A549 (cell line): Measurements from ENCODE around the gene HS6ST2. TPM values are rescaled to one million over a fixed set of nuclear protein-coding genes. Genes with fewer than 3 reads are reported as not detected.
A peak's percentile ranks its signal among the peaks of the same experiment; 100 is the strongest.

Experiments
- ATAC-seq, 2 experiments: fragments of 200-7000 bp in 1 of 2; fragments of >200 bp in 1 of 2; cut with Nextera tagmentation in 1 of 2; cut with Tn5 transposase in 1 of 2; 3 replicates each; pipeline versions ENCODE4 v1.8.0 to v1.9.1; 2018 to 2020; ENCODE audit warnings: mild to moderate bottlenecking in 1 of 2, moderate library complexity in 1 of 2
- CTCF ChIA-PET: fragments of 300-600 bp; sonication (Branson Sonifier 250); formaldehyde crosslinking; extraction: SDS; loops from one replicate; lab custom pipeline; 2021; ENCODE audit warnings: antibody characterized with exemption, inconsistent platforms; lab: Yijun Ruan, JAX
- POLR2A ChIA-PET: fragments of 350-600 bp; formaldehyde crosslinking; extraction: SDS; loops from one replicate; lab custom pipeline; 2021; ENCODE audit warnings: antibody characterized with exemption, inconsistent platforms; lab: Yijun Ruan, JAX
- DNase-seq, 2 experiments: peaks; one replicate each; pipeline versions ENCODE4 v3.0.0 to v3.0.0-alpha.2; 2011 to 2016; ENCODE audit warnings: low read depth in 1 of 2, low spot score in 1 of 2
- FAIRE-seq: peaks from 2 replicates; lab custom pipeline; 2011; peaks lifted over from hg19 to GRCh38; lab: Jason Lieb, UNC
- H3K27ac ChIP-seq, 2 experiments: fragments of >200 bp; sonication (Bioruptor Twin); formaldehyde crosslinking; 3 replicates each; pipeline ENCODE4 v1.5.1; 2016 to 2017
- H3K4me1 ChIP-seq: fragments of >200 bp; sonication (Bioruptor Twin); formaldehyde crosslinking; 3 replicates; pipeline ENCODE4 v1.6.1; 2016
- H3K4me2 ChIP-seq: fragments of >200 bp; sonication (Bioruptor Twin); formaldehyde crosslinking; 3 replicates; pipeline ENCODE4 v1.6.1; 2016
- H3K4me3 ChIP-seq: fragments of >200 bp; sonication (Bioruptor Twin); formaldehyde crosslinking; 3 replicates; pipeline ENCODE4 v1.5.1; 2016
- H3K9me3 ChIP-seq: fragments of >200 bp; sonication (Bioruptor Twin); formaldehyde crosslinking; 3 replicates; pipeline ENCODE4 v1.6.1; 2016
- ATOH8 ChIP-seq: fragments of 250-450 bp; sonication (Bioruptor Pico); IDR thresholded peaks from 2 replicates; pipeline ENCODE4 v1.5.0; 2020; ENCODE audit warnings: low read depth, mild to moderate bottlenecking, moderate library complexity
- BCL3 ChIP-seq: fragments of >200 bp; sonication (Bioruptor Twin); formaldehyde crosslinking; IDR thresholded peaks from 3 replicates; pipeline ENCODE4 v1.6.1; 2016
- BHLHE40 ChIP-seq: IDR thresholded peaks from 2 replicates; pipeline ENCODE4 v1.6.1; 2012; ENCODE audit warnings: low read depth, low read length, inconsistent platforms
- CEBPB ChIP-seq, 2 experiments: fragments of >200 bp in 1 of 2; sonication (Bioruptor Twin) in 1 of 2; formaldehyde crosslinking in 1 of 2; IDR thresholded peaks; 2 replicates each; pipeline ENCODE4 v1.6.1; 2012 to 2016
- CHD2 ChIP-seq: fragments of 150-350 bp; IDR thresholded peaks from 2 replicates; pipeline ENCODE4 v1.6.1; 2014; ENCODE audit warnings: low read length; ENCODE audit not compliant: partially characterized antibody
- CTCF ChIP-seq: fragments of >200 bp; sonication (Bioruptor Twin); formaldehyde crosslinking; IDR thresholded peaks from 3 replicates; pipeline ENCODE4 v1.5.1; 2016
- E2F6 ChIP-seq: IDR thresholded peaks from 2 replicates; pipeline ENCODE4 v1.6.1; 2012; ENCODE audit warnings: low read depth, borderline replicate concordance
- HEYL ChIP-seq: fragments of 250-450 bp; sonication (Bioruptor Pico); IDR thresholded peaks from 2 replicates; pipeline ENCODE4 v1.8.0; 2021; ENCODE audit warnings: mild to moderate bottlenecking, moderate library complexity
- HOXA7 ChIP-seq: fragments of 250-450 bp; sonication (Bioruptor Pico); IDR thresholded peaks from 2 replicates; pipeline ENCODE4 v1.5.0; 2020; ENCODE audit warnings: mild to moderate bottlenecking, moderate library complexity
- JUNB ChIP-seq: fragments of >200 bp; sonication (Bioruptor Twin); formaldehyde crosslinking; IDR thresholded peaks from 2 replicates; pipeline ENCODE4 v1.6.1; 2016
- KDM5A ChIP-seq: fragments of 200-600 bp; sonication (generic); IDR thresholded peaks from 2 replicates; pipeline ENCODE4 v1.6.1; 2016; ENCODE audit warnings: antibody characterized with exemption, mild to moderate bottlenecking
- NFE2L2 ChIP-seq: fragments of 150-350 bp; conservative IDR thresholded peaks from 2 replicates; pipeline ENCODE4 v1.6.1; 2014; ENCODE audit warnings: low read length
- NR3C1 ChIP-seq: fragments of >200 bp; sonication (Bioruptor Twin); formaldehyde crosslinking; IDR thresholded peaks from 3 replicates; pipeline ENCODE4 v1.6.1; 2017
- RAD21 ChIP-seq, 2 experiments: fragments of >200 bp in 1 of 2; sonication (Bioruptor Twin) in 1 of 2; formaldehyde crosslinking in 1 of 2; IDR thresholded peaks in 1 of 2; conservative IDR thresholded peaks in 1 of 2; 2 replicates in 1 of 2; 3 replicates in 1 of 2; pipeline ENCODE4 v1.6.1; 2012 to 2018; ENCODE audit warnings: inconsistent platforms in 1 of 2
- RARB ChIP-seq: fragments of 250-450 bp; sonication (Bioruptor Pico); IDR thresholded peaks from 2 replicates; pipeline ENCODE4 v1.8.0; 2021; ENCODE audit warnings: mild to moderate bottlenecking, moderate library complexity
- REST ChIP-seq: fragments of 200-600 bp; sonication (generic); IDR thresholded peaks from 2 replicates; pipeline ENCODE4 v1.6.1; 2016; ENCODE audit warnings: antibody characterized with exemption, mild to moderate bottlenecking, moderate library complexity
- SREBF2 ChIP-seq: fragments of 450-650 bp; IDR thresholded peaks from 2 replicates; pipeline ENCODE4 v1.6.1; 2014; ENCODE audit warnings: mild to moderate bottlenecking, moderate library complexity
- WGBS: methylation state at CpG from one replicate; pipeline ENCODE4 v1.1.6; 2017; ENCODE audit errors: missing lambda C conversion rate; 5-methylcytosine and 5-hydroxymethylcytosine counted together
- polyA plus RNA-seq, 4 experiments: library from polyadenylated mRNA; depleted of rRNA in 3 of 4; stranded (reverse); fragments of >200 nt; fragmentation: RNase III in 1 of 4; extraction: RNeasy Plus Mini Kit Qiagen cat#74134 plus additional on column Dnase treatment in 1 of 4; gene quantifications; 2 replicates in 3 of 4; 3 replicates in 1 of 4; pipeline ENCODE4 v1.2.3, GENCODE V29; 2011 to 2017

The HS6ST2 gene
- polyA plus RNA-seq, 2 of the 4 experiments (the other 2 are of a cell fraction): 0.01 to 0.04 TPM

- CTCF ChIA-PET: no interaction called here
- Histone ChIP-seq H3K9me3 (no peaks in the 10 kb centered on the region), H3K4me3 (no peak overlapping the region)
- FAIRE-seq (no peak), ATAC-seq (no peak), DNase-seq (no peak)
- TF ChIP-seq BHLHE40 (no peak), SREBF2 (no peak), HOXA7 (CRISPR knock-in tag) (no peak), E2F6 (no peak), RARB (CRISPR knock-in tag) (no peak), HEYL (CRISPR knock-in tag) (no peak), NFE2L2 (no peak), CEBPB (IDR thresholded peaks at IDR 0.05) (no peak), REST (no peak), JUNB (no peak), ATOH8 (CRISPR knock-in tag) (no peak), NR3C1 (no peak), CHD2 (no peak), KDM5A (no peak)
- TF ChIP-seq, all 56 proteins: peak for 0
- no peak overlapping the region for H3K27ac ChIP-seq
- H3K4me2 ChIP-seq: no peak overlapping the region
- H3K4me1 ChIP-seq: no peaks in the 10 kb centered on the region
- POLR2A ChIA-PET: no interaction called here
- 10% methylated on average over 2 of the region's 2 CpGs for WGBS
These were observed 216.7 kb downstream of the HS6ST2 start for GRCh38 chrX:132741689-132742088.

GRCh38 chrX:132740316-132741123 is 217.9 kb downstream of the HS6ST2 start:
- H3K27ac ChIP-seq: no peak overlapping the region
- peak; percentile 38 for TF ChIP-seq CTCF
- TF ChIP-seq BCL3: no peak
- TF ChIP-seq RAD21 (conservative IDR thresholded peaks at IDR 0.05 in 1 of 2, IDR thresholded peaks at IDR 0.05 in 1 of 2): peak; percentile 22 to 45; a peak in 3 of 5 replicates
- TF ChIP-seq, all 56 proteins: peak for 2
- POLR2A ChIA-PET: no interaction called here
- Histone ChIP-seq H3K4me1 (no peaks in the 10 kb centered on the region), H3K9me3 (no peaks in the 10 kb centered on the region), H3K4me2 (no peak overlapping the region), H3K4me3 (no peak overlapping the region)
- no peak for ATAC-seq
- WGBS: 58% methylated on average over 3 of the region's 3 CpGs
- no peak for FAIRE-seq
- CTCF ChIA-PET: interaction anchor here (0.6 to 0.9 kb wide), 3 partner anchors 14 to 363 kb away, joined by 3 read pairs; no protein-coding TSS in a partner anchor
- DNase-seq: no peak
